Aorta (tissue), 5 donors: ENCODE data around the gene TMEM267. TPM values are rescaled to one million over a fixed set of nuclear protein-coding genes. Genes with fewer than 3 reads are reported as not detected.
"Not testable (repeated sequence)": the region's sequence is repeated elsewhere in the genome, so short reads cannot be mapped to it uniquely, and the experiment has no call there.

Source experiments
- ATAC-seq: fragments of 200-7000 bp; cut with Tn5 transposase; one replicate; pipeline ENCODE4 v1.9.1; 2022; ENCODE audit warnings: moderate library complexity; ENCODE audit not compliant: low FRiP score
- DNase-seq, 2 donors: peaks; one replicate each; pipeline ENCODE4 v3.0.0-alpha.2; 2020
- H3K27ac ChIP-seq, 2 donors: one replicate each; pipeline ENCODE4 v1.5.1; 2013; ENCODE audit warnings: low read length in 2 of 2, mild to moderate bottlenecking in 2 of 2, moderate library complexity in 2 of 2, control low read depth in 1 of 2, inconsistent platforms in 1 of 2, low read depth in 1 of 2
- H3K27me3 ChIP-seq, 2 donors: one replicate each; pipeline ENCODE4 v1.6.1; 2013; ENCODE audit warnings: control low read depth in 1 of 2, low read length in 1 of 2, mild to moderate bottlenecking in 1 of 2, moderate library complexity in 1 of 2; ENCODE audit not compliant: insufficient read depth in 2 of 2, control insufficient read depth in 1 of 2
- H3K36me3 ChIP-seq, 2 donors: one replicate each; pipeline ENCODE4 v1.6.1; 2013; ENCODE audit warnings: control low read depth in 1 of 2, low read length in 1 of 2, mild to moderate bottlenecking in 1 of 2; ENCODE audit not compliant: insufficient read depth in 2 of 2, control insufficient read depth in 1 of 2
- H3K4me1 ChIP-seq, 2 donors: one replicate each; pipeline ENCODE4 v1.6.1; 2013; ENCODE audit warnings: low read length in 2 of 2, control low read depth in 1 of 2, mild to moderate bottlenecking in 1 of 2, moderate library complexity in 1 of 2; ENCODE audit not compliant: insufficient read depth in 2 of 2, control insufficient read depth in 1 of 2
- H3K4me3 ChIP-seq, 2 donors: one replicate each; pipeline ENCODE4 v1.5.1; 2013; ENCODE audit warnings: low read length in 2 of 2, control low read depth in 1 of 2, mild to moderate bottlenecking in 1 of 2
- H3K9me3 ChIP-seq: one replicate; pipeline ENCODE4 v1.6.1; 2013; ENCODE audit warnings: mild to moderate bottlenecking, low read length; ENCODE audit not compliant: control insufficient read depth
- WGBS, 2 donors: extraction: QIAGEN DNeasy Blood & Tissue Kit; methylation state at CpG; one replicate each; pipeline ENCODE4 v1.1.7; 2013; 5-methylcytosine and 5-hydroxymethylcytosine counted together
- intact Hi-C, 2 donors: fragments of 100-400 bp; cut with DNase I; formaldehyde crosslinking; loops; one replicate each; pipeline versions ENCODE4 v1.14.2 to v1.15.0; 2022
- polyA plus RNA-seq, 2 donors: library from polyadenylated mRNA; stranded (reverse); fragments of 200-250 nt; gene quantifications; one replicate each; pipeline ENCODE4 v1.2.3, GENCODE V29; 2013
- total RNA-seq, 2 donors: library from RNA; stranded (reverse); fragmentation: NEBNext Ultra II Directional; extraction: Animal tissue kit (Norgen Biotek cat#: 25700); gene quantifications; one replicate each; pipeline ENCODE4 v1.2.1, GENCODE V29; 2021
- donor health status: healthy with polysubstance abuse.
- donor health status: Bipolar disorder and iron deficiency.
- donor health status: DM: no; HTN: no; CAD: no.
- donor health status: DM: no; HTN: no; CAD: no.
- donor health status: DM: yes; HTN: yes; CAD: no.

The TMEM267 gene
- total and polyA plus RNA-seq, 4 donors = 8.1 to 11.1 (median 9.0) TPM

- Histone ChIP-seq H3K4me3 (no peak overlapping the region), H3K27ac (no peak overlapping the region), H3K4me1 (no peaks in the 10 kb centered on the region), H3K36me3 (no peaks in the 10 kb centered on the region), H3K27me3 (no peaks in the 10 kb centered on the region), H3K9me3 (peaks cover 2% of the 10 kb centered on the region)
- DNase-seq (no peak), ATAC-seq (no peak)
- intact Hi-C loops = no loop called here
- WGBS, 2 donors = 55 to 70% methylated on average over 4 of the region's 4 CpGs
Measured at GRCh38 chr5:43433382-43433781, 50.3 kb downstream of the TMEM267 start.

GRCh38 chr5:43432486-43433375 lies 50.9 kb downstream of the TMEM267 start:
- Histone ChIP-seq H3K9me3 (no peaks in the 10 kb centered on the region), H3K4me1 (no peaks in the 10 kb centered on the region), H3K27me3 (no peaks in the 10 kb centered on the region), H3K27ac (no peak overlapping the region), H3K36me3 (no peaks in the 10 kb centered on the region), H3K4me3 (no peak overlapping the region)
- intact Hi-C loops = no loop called here
- ATAC-seq (peak; percentile 85), DNase-seq (peak in 1 of 2 donors; percentile 68)
- WGBS, 2 donors = 29 to 38% methylated on average over 3 of the region's 3 CpGs

- intact Hi-C loops = no loop called here
- Histone ChIP-seq H3K27me3 (no peaks in the 10 kb centered on the region), H3K4me3 (no peak overlapping the region), H3K4me1 (no peaks in the 10 kb centered on the region), H3K27ac (no peak overlapping the region), H3K9me3 (no peaks in the 10 kb centered on the region), H3K36me3 (no peaks in the 10 kb centered on the region)
- ATAC-seq (no peak), DNase-seq (no peak)
- WGBS, 2 donors = 89 to 91% methylated on average over 2 of the region's 2 CpGs
Measured at GRCh38 chr5:43429706-43430105, 54.0 kb downstream of the TMEM267 start.

GRCh38 chr5:43429016-43429415 lies 54.6 kb downstream of the TMEM267 start:
- Histone ChIP-seq H3K27me3 (no peaks in the 10 kb centered on the region), H3K4me1 (no peaks in the 10 kb centered on the region), H3K9me3 (no peaks in the 10 kb centered on the region), H3K4me3 (no peak overlapping the region), H3K27ac (no peak overlapping the region), H3K36me3 (no peaks in the 10 kb centered on the region)
- ATAC-seq (no peak), DNase-seq (no peak)
- WGBS, 2 donors = 87 to 90% methylated on average over 7 of the region's 7 CpGs
- intact Hi-C loops = no loop called here

- WGBS, 2 donors = 83 to 89% methylated on average over 4 of the region's 4 CpGs
Measured at GRCh38 chr5:43427306-43427705, 56.4 kb downstream of the TMEM267 start.

GRCh38 chr5:43425983-43426382 lies 57.7 kb downstream of the TMEM267 start:
- H3K4me1 ChIP-seq = no peaks in the 10 kb centered on the region
- no peaks in the 10 kb centered on the region for H3K9me3 ChIP-seq
- H3K36me3 ChIP-seq = no peaks in the 10 kb centered on the region
- ATAC-seq = no peak
- intact Hi-C loops = no loop called here
- no peak overlapping the region for H3K4me3 ChIP-seq
- no peak overlapping the region for H3K27ac ChIP-seq
- H3K27me3 ChIP-seq = no peaks in the 10 kb centered on the region
- DNase-seq = peak in 1 of 2 donors; percentile 62
- WGBS, 2 donors = 61 to 62% methylated on average over 2 of the region's 2 CpGs

More at GRCh38 chr5:43427306-43427705, 56.4 kb downstream of the TMEM267 start:
- Histone ChIP-seq H3K27me3 (no peaks in the 10 kb centered on the region), H3K4me3 (no peak overlapping the region), H3K36me3 (no peaks in the 10 kb centered on the region), H3K27ac (no peak overlapping the region), H3K9me3 (no peaks in the 10 kb centered on the region), H3K4me1 (no peaks in the 10 kb centered on the region)
- no peak for ATAC-seq
- DNase-seq = no peak
- intact Hi-C loops = no loop called here

GRCh38 chr5:43423086-43423485 lies 60.6 kb downstream of the TMEM267 start:
- intact Hi-C loops, H3K27me3 ChIP-seq: not testable (repeated sequence)

GRCh38 chr5:43422143-43422542 lies 61.5 kb downstream of the TMEM267 start:
- Histone ChIP-seq H3K27ac (no peak overlapping the region), H3K4me1 (no peaks in the 10 kb centered on the region), H3K4me3 (no peak overlapping the region), H3K27me3 (no peaks in the 10 kb centered on the region), H3K9me3 (no peaks in the 10 kb centered on the region), H3K36me3 (no peaks in the 10 kb centered on the region)
- WGBS, 2 donors = 11 to 12% methylated on average over 2 of the region's 2 CpGs
- no peak for DNase-seq
- intact Hi-C loops = no loop called here
- no peak for ATAC-seq

More at GRCh38 chr5:43423086-43423485, 60.6 kb downstream of the TMEM267 start:
- H3K4me3 ChIP-seq, DNase-seq, H3K36me3 ChIP-seq, H3K4me1 ChIP-seq, H3K27ac ChIP-seq, H3K9me3 ChIP-seq, ATAC-seq: not testable (repeated sequence)
- 91% methylated on average over 6 of the region's 6 CpGs for WGBS, 2 donors
